HG03066 (cell line): ENCODE results near the gene CCP110.

Experiments
- ATAC-seq: cut with Tn5 transposase; IDR thresholded peaks from one replicate; pipeline ENCODE4 v1.9.1; 2021; ENCODE audit warnings: low read depth; ENCODE audit not compliant: unreplicated experiment

The CCP110 gene

GRCh38 chr16:19523559-19524355 lies at the start of gene CCP110:
CCP110 (plus strand) TSS chr16:19523942; CDS start chr16:19527882, 3,940 bp downstream.
- peak; percentile 62 for ATAC-seq

- no peak for ATAC-seq
Measured at GRCh38 chr16:19474617-19475016, 49.1 kb upstream of the CCP110 start.

GRCh38 chr16:19478505-19478904 lies 45.2 kb upstream of the CCP110 start:
- ATAC-seq: no peak

GRCh38 chr16:19479302-19479721 lies 44.4 kb upstream of the CCP110 start:
- no peak for ATAC-seq

- no peak for ATAC-seq
Measured at GRCh38 chr16:19481296-19481695, 42.4 kb upstream of the CCP110 start.

- no peak for ATAC-seq
Measured at GRCh38 chr16:19481769-19482168, 42.0 kb upstream of the CCP110 start.

GRCh38 chr16:19482291-19482690 lies 41.5 kb upstream of the CCP110 start:
- ATAC-seq: no peak

GRCh38 chr16:19484096-19484495 lies 39.6 kb upstream of the CCP110 start:
- ATAC-seq: no peak

- no peak for ATAC-seq
Measured at GRCh38 chr16:19485611-19486010, 38.1 kb upstream of the CCP110 start.

- ATAC-seq: no peak
Measured at GRCh38 chr16:19486051-19486450, 37.7 kb upstream of the CCP110 start.

GRCh38 chr16:19486750-19487325 lies 36.9 kb upstream of the CCP110 start:
- ATAC-seq: no peak

GRCh38 chr16:19488213-19488640 lies 35.5 kb upstream of the CCP110 start:
- ATAC-seq: no peak

GRCh38 chr16:19490619-19491018 lies 33.1 kb upstream of the CCP110 start:
- no peak for ATAC-seq

- no peak for ATAC-seq
Measured at GRCh38 chr16:19497176-19497575, 26.6 kb upstream of the CCP110 start.

- ATAC-seq: no peak
Measured at GRCh38 chr16:19499006-19499405, 24.7 kb upstream of the CCP110 start.

GRCh38 chr16:19499481-19499880 lies 24.3 kb upstream of the CCP110 start:
- no peak for ATAC-seq

- ATAC-seq: no peak
Measured at GRCh38 chr16:19502395-19503131, 21.2 kb upstream of the CCP110 start.

- no peak for ATAC-seq
Measured at GRCh38 chr16:19503461-19504075, 20.2 kb upstream of the CCP110 start.

GRCh38 chr16:19505600-19506303 lies 18.0 kb upstream of the CCP110 start:
- ATAC-seq: no peak

- no peak for ATAC-seq
Measured at GRCh38 chr16:19506965-19507364, 16.8 kb upstream of the CCP110 start.
